ENCODE data around the gene SENP2.

GRCh38 chr3:185595526-185595925 is 9.4 kb downstream of the SENP2 start:
- TF ChIP-seq ZSCAN20 (CRISPR knock-in tag; IDR thresholded peaks at IDR 0.05; ENCODE audit: borderline replicate concordance) (no peak), MAFK (conservative IDR thresholded peaks at IDR 0.05 in 1 of 2, IDR thresholded peaks at IDR 0.05 in 1 of 2; ENCODE audit: low read length in 2 of 2) (no peak)

Data from HepG2 (cell line).